H9 (cell line): ENCODE measurements around the gene PLD4. TPM values are rescaled to one million over a fixed set of nuclear protein-coding genes. Genes with fewer than 3 reads are reported as not detected.

ENCODE experiments used
- DNase-seq: peaks from one replicate; pipeline ENCODE4 v3.0.0-alpha.2; 2017
- H2AFZ ChIP-seq: one replicate; pipeline ENCODE4 v1.6.1; 2013; ENCODE audit warnings: mild to moderate bottlenecking, low read length, control low read depth, moderate library complexity
- H2AK5ac ChIP-seq: 2 replicates; pipeline ENCODE4 v1.6.1; 2013; ENCODE audit warnings: low read length, control low read depth, mixed read lengths; ENCODE audit not compliant: insufficient read length
- H2BK120ac ChIP-seq: one replicate; pipeline ENCODE4 v1.6.1; 2013; ENCODE audit warnings: low read depth, mild to moderate bottlenecking, low read length, control low read depth, inconsistent platforms; ENCODE audit not compliant: poor library complexity, severe bottlenecking
- H2BK12ac ChIP-seq: 2 replicates; pipeline ENCODE4 v1.6.1; 2013; ENCODE audit warnings: low read length, control low read depth, mixed read lengths, low read depth; ENCODE audit not compliant: insufficient read length
- H2BK15ac ChIP-seq: 2 replicates; pipeline ENCODE4 v1.6.1; 2013; ENCODE audit warnings: low read depth, low read length, control low read depth
- H2BK20ac ChIP-seq: one replicate; pipeline ENCODE4 v1.6.1; 2013; ENCODE audit warnings: low read depth, mild to moderate bottlenecking, low read length, control low read depth, inconsistent platforms; ENCODE audit not compliant: poor library complexity, severe bottlenecking
- H2BK5ac ChIP-seq: 2 replicates; pipeline ENCODE4 v1.6.1; 2013; ENCODE audit warnings: low read length, control low read depth, mixed read lengths; ENCODE audit not compliant: insufficient read length
- H3K14ac ChIP-seq: 2 replicates; pipeline ENCODE4 v1.6.1; 2013; ENCODE audit warnings: low read length, control low read depth; ENCODE audit not compliant: insufficient read depth
- H3K18ac ChIP-seq: 2 replicates; pipeline ENCODE4 v1.6.1; 2013; ENCODE audit warnings: low read depth, mild to moderate bottlenecking, mixed read lengths, low read length, control low read depth; ENCODE audit not compliant: insufficient read length
- H3K23ac ChIP-seq: 2 replicates; pipeline ENCODE4 v1.6.1; 2013; ENCODE audit warnings: low read length, control low read depth, mixed read lengths, low read depth; ENCODE audit not compliant: insufficient read length
- H3K23me2 ChIP-seq: 2 replicates; pipeline ENCODE4 v1.6.1; 2013; ENCODE audit warnings: low read depth, mild to moderate bottlenecking, mixed read lengths, low read length, control low read depth; ENCODE audit not compliant: insufficient read length, poor library complexity, severe bottlenecking
- H3K27ac ChIP-seq: 2 replicates; pipeline ENCODE4 v1.5.1; 2013; ENCODE audit warnings: low read length, control low read depth, mixed read lengths, low read depth; ENCODE audit not compliant: insufficient read length
- H3K27me3 ChIP-seq: 2 replicates; pipeline ENCODE4 v1.6.1; 2013; ENCODE audit warnings: low read length, control low read depth, inconsistent platforms; ENCODE audit not compliant: insufficient read depth
- H3K4ac ChIP-seq: 2 replicates; pipeline ENCODE4 v1.6.1; 2013; ENCODE audit warnings: low read depth, mild to moderate bottlenecking, control low read depth, inconsistent platforms, low read length, moderate library complexity
- H3K4me1 ChIP-seq: 2 replicates; pipeline ENCODE4 v1.6.1; 2013; ENCODE audit warnings: low read length, control low read depth, inconsistent platforms; ENCODE audit not compliant: insufficient read depth
- H3K4me2 ChIP-seq: 2 replicates; pipeline ENCODE4 v1.6.1; 2013; ENCODE audit warnings: low read length, control low read depth, mixed read lengths; ENCODE audit not compliant: insufficient read length, insufficient read depth
- H3K56ac ChIP-seq: 2 replicates; pipeline ENCODE4 v1.6.1; 2013; ENCODE audit warnings: low read depth, mild to moderate bottlenecking, mixed read lengths, low read length, control low read depth; ENCODE audit not compliant: insufficient read length
- H3K79me1 ChIP-seq: 2 replicates; pipeline ENCODE4 v1.6.1; 2013; ENCODE audit warnings: low read depth, mild to moderate bottlenecking, moderate library complexity, low read length, control low read depth, inconsistent platforms; ENCODE audit not compliant: insufficient read depth, poor library complexity, severe bottlenecking
- H3K79me2 ChIP-seq: 2 replicates; pipeline ENCODE4 v1.6.1; 2013; ENCODE audit warnings: low read length, control low read depth, inconsistent platforms; ENCODE audit not compliant: insufficient read depth
- H3K9ac ChIP-seq: 2 replicates; pipeline ENCODE4 v1.6.1; 2013; ENCODE audit warnings: low read length, control low read depth, mixed read lengths; ENCODE audit not compliant: insufficient read length; ENCODE audit errors: extremely low read depth
- H3K9me3 ChIP-seq: one replicate; pipeline ENCODE4 v1.6.1; 2013; ENCODE audit warnings: low read depth, low read length, inconsistent platforms; ENCODE audit not compliant: control insufficient read depth
- H3T11ph ChIP-seq: one replicate; pipeline ENCODE4 v1.6.1; 2013; ENCODE audit warnings: mild to moderate bottlenecking, low read length, control low read depth, inconsistent platforms
- H4K20me1 ChIP-seq: one replicate; pipeline ENCODE4 v1.6.1; 2013; ENCODE audit not compliant: control insufficient read depth, insufficient read length, insufficient read depth
- H4K5ac ChIP-seq: 2 replicates; pipeline ENCODE4 v1.6.1; 2013; ENCODE audit warnings: low read depth, mild to moderate bottlenecking, mixed read lengths, low read length, control low read depth; ENCODE audit not compliant: insufficient read length
- H4K8ac ChIP-seq: replicated peaks from 2 replicates; pipeline ENCODE4 v1.6.1; 2013; ENCODE audit warnings: low read length, control low read depth, mixed read lengths, low read depth; ENCODE audit not compliant: insufficient read length
- H4K91ac ChIP-seq: 2 replicates; pipeline ENCODE4 v1.6.1; 2013; ENCODE audit warnings: low read depth, mild to moderate bottlenecking, moderate library complexity, mixed read lengths, low read length, control low read depth; ENCODE audit not compliant: insufficient read length
- H3K27ac Mint-ChIP-seq, 3 experiments: 2 replicates in 2 of 3; 3 replicates in 1 of 3; pipeline ENCODE4 v1.8.0; 2020 to 2021; ENCODE audit warnings: mixed read lengths in 3 of 3, mild to moderate bottlenecking in 1 of 3, moderate library complexity in 1 of 3
- H3K27me3 Mint-ChIP-seq: 2 replicates; pipeline ENCODE4 v1.8.0; 2021; ENCODE audit warnings: low read depth, mild to moderate bottlenecking, moderate library complexity, mixed read lengths
- H3K36me3 Mint-ChIP-seq, 3 experiments: 2 replicates in 2 of 3; 3 replicates in 1 of 3; pipeline ENCODE4 v1.8.0; 2020 to 2021; ENCODE audit warnings: low read depth in 3 of 3, mixed read lengths in 3 of 3; ENCODE audit not compliant: insufficient read depth in 1 of 3
- H3K4me1 Mint-ChIP-seq, 2 experiments: 2 replicates each; pipeline ENCODE4 v1.8.0; 2020; ENCODE audit warnings: mixed read lengths in 2 of 2
- H3K4me3 Mint-ChIP-seq, 2 experiments: 2 replicates in 1 of 2; 3 replicates in 1 of 2; pipeline ENCODE4 v1.8.0; 2020 to 2021; ENCODE audit warnings: mild to moderate bottlenecking in 2 of 2, mixed read lengths in 2 of 2, moderate library complexity in 1 of 2
- H3K9me3 Mint-ChIP-seq, 2 experiments: 2 replicates in 1 of 2; 3 replicates in 1 of 2; pipeline ENCODE4 v1.8.0; 2020; ENCODE audit warnings: mild to moderate bottlenecking in 2 of 2, mixed read lengths in 2 of 2, moderate library complexity in 1 of 2
- CTCF ChIP-seq: fragments of 200-600 bp; sonication (generic); conservative IDR thresholded peaks from 3 replicates; pipeline ENCODE4 v1.8.0; 2021; ENCODE audit warnings: antibody characterized with exemption, mild to moderate bottlenecking
- WGBS: extraction: QIAGEN DNeasy Blood & Tissue Kit; methylation state at CpG from one replicate; pipeline ENCODE4 v1.1.7; 2013; ENCODE audit warnings: missing lambda C conversion rate, low lambda C conversion rate, mixed read lengths; ENCODE audit not compliant: insufficient read length; ENCODE audit errors: extremely low coverage; 5-methylcytosine and 5-hydroxymethylcytosine counted together
- total RNA-seq: library from RNA; stranded (reverse); gene quantifications from 2 replicates; pipeline ENCODE4 v1.2.1, GENCODE V29; 2021

PLD4 gene
- total RNA-seq, 1 experiment from 2014 or later = not detected

DNA sequence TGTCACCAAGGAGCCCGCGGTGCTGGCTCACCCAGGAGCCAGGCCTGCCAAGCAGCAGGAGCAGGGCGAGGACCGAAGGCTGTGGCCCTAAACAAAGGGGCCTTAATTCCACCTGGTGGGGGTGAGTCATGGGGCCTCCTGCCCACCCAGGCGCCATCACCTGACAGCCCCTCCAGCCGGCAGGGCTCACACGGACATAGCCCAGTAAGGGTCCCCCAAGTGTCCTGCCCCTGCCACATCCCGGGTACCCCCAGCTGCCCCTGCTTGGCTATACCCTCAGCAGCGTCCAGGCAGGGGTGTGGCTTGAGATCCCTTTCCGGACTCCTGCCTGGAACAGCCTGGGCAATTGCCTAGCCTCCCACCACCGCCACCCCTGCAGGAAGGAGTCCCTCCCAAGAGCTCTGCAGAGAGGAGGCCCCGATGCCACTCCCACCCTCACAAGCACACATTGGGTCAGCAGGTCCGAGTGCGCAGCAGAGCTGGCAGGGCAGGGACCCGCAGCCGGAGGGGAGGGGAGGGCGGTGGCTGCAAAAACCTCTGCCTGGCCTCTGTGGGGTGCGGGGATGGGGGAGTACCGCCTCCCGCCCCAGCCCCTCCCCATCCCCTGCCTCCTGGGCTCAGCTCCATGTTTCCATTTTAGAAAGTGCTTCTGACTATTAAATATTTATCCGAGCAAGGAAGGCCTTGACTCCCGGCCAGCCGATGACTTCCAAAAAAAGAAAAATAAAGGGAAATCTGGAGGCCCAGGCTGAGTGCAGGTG is 48.9 kb downstream of the PLD4 start:
- Histone ChIP-seq H3K14ac (no peak overlapping the region), H3T11ph (no peak overlapping the region), H2AK5ac (no peak overlapping the region), H3K4me1 (peaks cover 2% of the 10 kb centered on the region; the same call in 1 of the 2 replicates), H4K20me1 (peaks cover 4% of the 10 kb centered on the region), H3K56ac (no peak overlapping the region), H3K23ac (no peak overlapping the region), H3K4ac (no peak overlapping the region), H2BK12ac (no peak overlapping the region), H4K8ac (no peak overlapping the region), H3K9ac (no peak overlapping the region), H3K79me2 (no peaks in the 10 kb centered on the region), H3K4me2 (no peak overlapping the region), H3K23me2 (no peaks in the 10 kb centered on the region), H2BK20ac (no peak overlapping the region), H2BK15ac (no peak overlapping the region), H4K5ac (no peak overlapping the region), H2BK5ac (no peak overlapping the region), H4K91ac (no peak overlapping the region), H3K27ac (no peak overlapping the region), H2AFZ (no peak overlapping the region), H3K9me3 (no peaks in the 10 kb centered on the region), H3K79me1 (no peaks in the 10 kb centered on the region), H3K27me3 (peaks cover 9% of the 10 kb centered on the region; the same call in 1 of the 2 replicates), H2BK120ac (no peak overlapping the region), H3K18ac (no peak overlapping the region)
- Mint-ChIP-seq H3K36me3 (no peaks in the 10 kb centered on the region), H3K9me3 (no peaks in the 10 kb centered on the region; a peak in 1 of 5 replicates), H3K27me3 (peaks cover 31% of the 10 kb centered on the region), H3K4me1 (peaks cover 9 to 27% of the 10 kb centered on the region in 2 experiments), H3K4me3 (no peak overlapping the region), H3K27ac (no peak overlapping the region)
- no peak for TF ChIP-seq CTCF
- peak; percentile 45 for DNase-seq
- WGBS = no CpG with 5 or more reads among the region's 23 CpGs
